SK-N-MC (cell line): Measurements from ENCODE around the gene HOXA6.

Source experiments
- EZH2 ChIP-seq: fragments of 200-600 bp; sonication (generic); IDR thresholded peaks from one replicate; pipeline ENCODE4 v1.6.1; 2017; ENCODE audit warnings: antibody characterized with exemption
- FOXP2 ChIP-seq: optimal IDR thresholded peaks from 2 replicates; pipeline ENCODE3; 2011; ENCODE audit warnings: mild to moderate bottlenecking, moderate library complexity; ENCODE audit not compliant: insufficient read depth; ENCODE audit errors: extremely low read length, control extremely low read depth
- POLR2AphosphoS5 ChIP-seq: IDR thresholded peaks from 2 replicates; pipeline ENCODE4 v1.6.1; 2012; ENCODE audit warnings: mild to moderate bottlenecking, low read depth, low read length, borderline replicate concordance

- no peak for TF ChIP-seq POLR2AphosphoS5
- peak; percentile 99 for TF ChIP-seq EZH2
- no peak for TF ChIP-seq FOXP2
Observed at GRCh38 chr7:27115221-27116026, 32.1 kb downstream of the HOXA6 start.
